ENCODE data around the gene TMEM14B.
"Not testable (repeated sequence)": the region's sequence is repeated elsewhere in the genome, so short reads cannot be mapped to it uniquely, and the experiment has no call there.

The TMEM14B gene

DNA sequence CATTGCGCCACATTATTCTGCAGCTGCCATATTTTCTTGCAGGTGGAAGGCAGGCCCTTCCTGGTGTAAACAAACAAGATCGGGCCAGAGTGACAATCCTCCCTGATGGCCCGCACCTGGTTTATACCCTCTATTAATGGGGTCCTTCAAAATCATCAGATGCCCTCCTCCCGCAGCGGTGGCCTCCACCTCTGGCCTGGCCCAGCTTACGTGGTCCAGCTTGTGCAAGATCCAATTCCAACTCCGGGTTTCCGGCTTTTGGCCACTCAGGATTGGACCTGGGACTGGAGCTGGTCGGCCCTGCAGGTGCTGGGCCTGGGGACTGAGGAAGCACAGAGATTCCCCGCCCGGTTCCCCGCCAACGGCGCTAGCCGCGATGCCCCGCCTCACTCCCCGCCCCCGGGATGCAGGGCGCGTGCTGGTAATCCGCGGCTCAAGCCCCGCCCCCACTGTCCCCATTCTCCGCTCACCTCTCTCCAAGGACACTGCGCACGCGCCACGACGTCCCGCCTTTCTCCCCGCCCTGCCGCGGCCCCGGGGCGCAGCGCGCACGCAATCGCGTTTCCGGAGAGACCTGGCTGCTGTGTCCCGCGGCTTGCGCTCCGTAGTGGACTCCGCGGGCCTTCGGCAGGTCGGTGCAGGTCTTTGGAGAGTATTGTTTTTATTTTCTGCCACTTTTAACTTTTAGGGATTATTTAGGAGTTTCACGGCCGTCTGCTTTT is at the start of gene TMEM14B:
TMEM14B (plus strand) TSS at position 555 of the 722 bp plus-strand sequence. CDS start 1,441 bp downstream, outside the sequence.
- DNase-seq, result peak; percentile 98

DNA sequence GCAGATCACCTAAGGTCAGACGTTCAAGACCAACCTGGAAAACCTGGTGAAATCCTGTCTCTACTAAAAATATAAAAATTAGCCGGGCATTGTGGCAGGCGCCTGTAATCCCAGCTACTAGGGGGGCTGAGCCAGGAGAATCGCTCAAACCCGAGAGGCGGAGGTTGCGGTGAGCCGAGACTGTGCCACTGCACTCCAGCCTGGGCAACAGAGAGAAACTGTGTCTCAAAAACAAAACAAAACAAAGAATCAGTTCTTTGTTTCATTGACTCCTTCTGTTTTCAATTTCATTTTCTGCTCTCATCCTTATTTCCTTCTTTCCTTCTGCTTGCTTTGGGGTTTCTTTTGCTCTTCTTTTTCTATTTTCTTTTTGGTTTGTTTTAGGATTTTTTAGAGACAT is 33.6 kb upstream of the TMEM14B start:
- DNase-seq, result no peak

DNA sequence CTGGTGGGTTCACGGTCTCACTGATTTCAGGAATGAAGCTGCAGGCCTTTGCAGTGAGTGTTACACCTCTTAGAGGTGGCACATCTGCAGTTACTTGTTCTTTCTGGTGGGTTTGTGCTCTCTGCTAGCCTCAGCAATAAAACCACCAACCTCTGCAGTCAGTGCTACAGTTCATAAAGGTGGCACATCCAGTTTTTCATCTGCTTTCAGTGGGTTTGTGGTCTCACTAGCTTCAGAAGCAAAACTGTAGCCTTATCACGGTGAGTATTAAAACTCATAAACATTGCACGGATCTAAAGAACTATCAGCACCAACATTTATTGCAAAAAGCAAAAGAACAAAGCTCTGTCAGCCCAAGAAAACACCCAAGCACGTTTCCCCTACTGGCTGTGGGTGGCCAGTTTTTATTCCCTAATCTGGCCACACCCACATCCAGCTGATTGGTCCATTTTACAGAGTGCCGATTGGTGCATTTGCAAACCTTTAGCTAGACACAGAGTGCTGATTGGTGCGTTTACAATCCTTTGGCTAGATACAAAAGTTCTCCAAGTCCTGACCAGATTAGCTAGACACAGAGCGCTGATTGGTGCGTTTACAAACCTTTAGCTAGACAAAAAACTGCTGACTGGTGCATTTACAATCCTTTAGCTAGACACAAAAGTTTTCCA is 28.2 kb upstream of the TMEM14B start:
- no peak for DNase-seq

DNA sequence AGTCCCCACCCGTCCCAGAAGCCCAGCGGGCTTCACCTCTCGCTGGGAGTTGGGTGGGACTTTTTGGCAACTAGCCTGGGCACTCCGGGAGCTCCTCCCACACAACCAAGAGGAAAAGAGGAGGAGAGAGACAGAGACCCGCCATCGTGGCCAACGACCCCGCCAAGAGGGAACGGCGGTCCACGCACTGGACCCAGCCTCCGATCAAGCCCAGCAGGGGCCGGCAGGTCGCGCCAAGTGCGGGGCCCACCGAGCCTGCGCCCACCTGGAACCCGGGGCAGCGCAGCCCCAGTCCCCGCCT is 27.7 kb upstream of the TMEM14B start:
- no peak for DNase-seq

DNA sequence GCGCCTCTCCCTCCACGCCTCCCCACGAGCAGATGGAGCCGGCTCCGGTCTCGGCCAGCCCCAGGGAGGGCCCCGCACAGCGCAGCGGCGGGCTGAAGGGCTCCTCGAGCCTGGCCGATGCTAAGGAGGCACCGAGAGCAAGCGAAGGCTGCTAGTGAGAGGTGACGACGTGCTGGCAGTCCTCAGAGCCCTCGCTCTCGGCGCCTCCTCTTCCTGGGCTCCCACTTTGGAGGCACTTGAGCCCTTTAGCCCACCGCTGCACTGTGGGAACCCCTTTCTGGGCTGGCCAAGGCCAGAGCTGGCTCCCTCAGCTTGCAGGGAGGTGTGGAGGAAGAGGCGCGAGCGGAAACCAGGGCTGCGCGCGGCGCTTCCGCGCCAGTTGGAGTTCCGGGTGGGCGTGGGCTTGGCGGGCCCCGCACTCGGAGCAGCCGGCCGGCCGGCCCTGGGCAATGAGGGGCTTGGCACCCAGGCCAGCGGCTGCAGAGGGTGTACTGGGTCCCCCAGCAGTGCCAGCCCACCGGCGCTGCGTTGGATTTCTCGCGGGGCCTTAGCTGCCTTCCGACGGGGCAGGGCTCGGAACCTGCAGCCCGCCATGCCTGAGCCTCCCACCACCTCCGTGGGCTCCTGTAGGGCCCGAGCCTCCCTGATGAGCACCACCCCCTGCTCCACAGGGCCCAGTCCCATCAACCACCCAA is 27.2 kb upstream of the TMEM14B start:
- peak in 1 of 2 experiments; percentile 13 for DNase-seq

DNA sequence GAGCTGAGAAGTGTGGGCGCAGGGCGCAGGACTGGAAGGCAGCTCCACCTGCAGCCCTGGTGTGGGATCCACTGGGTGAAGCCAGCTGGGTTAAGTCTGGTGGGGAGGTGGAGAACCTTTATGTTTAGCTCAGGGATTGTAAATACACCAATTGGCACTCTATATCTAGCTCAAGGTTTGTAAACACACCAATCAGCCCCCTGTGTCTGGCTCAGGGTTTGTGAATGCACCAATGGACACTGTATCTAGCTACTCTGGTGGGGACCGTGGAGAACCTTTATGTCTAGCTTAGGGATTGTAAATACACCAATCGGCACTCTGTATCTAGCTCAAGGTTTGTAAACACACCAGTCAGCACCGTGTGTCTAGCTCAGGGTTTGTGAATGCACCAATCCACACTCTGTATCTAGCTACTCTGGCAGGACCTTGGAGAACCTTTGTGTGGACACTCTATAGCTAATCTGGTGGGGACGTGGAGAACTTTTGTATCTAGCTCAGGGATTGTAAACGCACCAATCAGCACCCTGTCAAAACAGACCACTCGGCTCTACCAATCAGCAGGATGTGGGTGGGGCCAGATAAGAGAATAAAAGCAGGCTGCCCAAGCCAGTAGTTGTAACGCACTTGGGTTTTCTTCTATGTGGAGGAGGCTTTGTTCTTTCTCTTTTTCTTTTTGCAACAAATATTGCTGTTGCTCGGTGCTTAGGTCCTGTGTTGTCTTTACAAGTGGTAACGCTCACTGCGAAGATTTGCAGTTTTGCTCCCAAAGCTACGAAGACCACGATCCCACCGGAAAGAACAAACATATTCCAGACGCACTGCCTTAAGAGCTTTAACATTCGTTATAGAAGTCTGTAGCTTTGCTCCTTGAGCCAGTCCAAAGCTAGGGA is 26.4 kb upstream of the TMEM14B start:
- not testable (repeated sequence) for DNase-seq

DNA sequence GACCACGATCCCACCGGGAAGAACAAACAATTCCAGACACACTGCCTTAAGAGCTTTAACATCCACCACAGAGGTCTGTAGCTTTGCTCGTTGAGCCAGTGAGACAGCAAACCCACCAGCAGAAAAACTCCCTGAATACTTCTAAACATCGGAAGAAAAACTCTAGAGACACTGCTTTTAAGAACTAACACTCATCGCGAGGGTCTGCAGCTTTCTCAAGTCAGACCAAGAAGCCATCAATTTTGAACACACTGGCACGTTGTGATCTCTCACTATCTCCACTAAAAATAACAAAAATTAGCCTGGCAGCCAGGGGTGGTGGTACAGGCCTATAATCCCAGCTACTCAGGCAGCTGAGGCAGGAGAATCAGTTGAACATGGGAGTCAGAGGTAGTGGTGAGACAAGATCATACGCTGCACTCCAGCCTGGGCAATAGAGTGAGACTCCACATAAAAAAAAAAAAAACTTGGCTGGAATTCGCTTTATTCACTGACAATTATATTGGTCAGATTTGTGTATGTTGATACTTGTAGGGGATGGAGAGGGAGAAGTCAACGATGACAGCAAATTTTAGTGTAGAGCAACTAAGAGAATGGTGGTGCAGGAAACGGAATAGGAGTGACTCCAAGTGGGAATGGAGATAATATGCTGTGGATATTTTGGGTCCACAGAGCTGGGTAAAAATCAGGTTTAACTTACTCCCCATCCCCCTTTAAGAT is 25.6 kb upstream of the TMEM14B start:
- no peak for DNase-seq

DNA sequence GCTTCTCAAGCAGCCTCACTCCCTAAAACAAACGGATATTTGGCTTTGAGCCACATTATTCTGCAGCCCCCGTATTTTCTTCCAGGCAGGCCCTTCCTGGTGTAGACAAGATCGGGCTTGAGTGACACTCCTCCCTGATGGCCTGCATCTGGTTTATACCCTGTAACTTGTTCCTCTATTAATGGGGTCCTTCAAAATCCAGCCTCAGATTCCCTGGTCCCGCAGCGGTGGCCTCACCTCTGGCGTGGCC is 25.1 kb upstream of the TMEM14B start:
- no peak for DNase-seq

DNA sequence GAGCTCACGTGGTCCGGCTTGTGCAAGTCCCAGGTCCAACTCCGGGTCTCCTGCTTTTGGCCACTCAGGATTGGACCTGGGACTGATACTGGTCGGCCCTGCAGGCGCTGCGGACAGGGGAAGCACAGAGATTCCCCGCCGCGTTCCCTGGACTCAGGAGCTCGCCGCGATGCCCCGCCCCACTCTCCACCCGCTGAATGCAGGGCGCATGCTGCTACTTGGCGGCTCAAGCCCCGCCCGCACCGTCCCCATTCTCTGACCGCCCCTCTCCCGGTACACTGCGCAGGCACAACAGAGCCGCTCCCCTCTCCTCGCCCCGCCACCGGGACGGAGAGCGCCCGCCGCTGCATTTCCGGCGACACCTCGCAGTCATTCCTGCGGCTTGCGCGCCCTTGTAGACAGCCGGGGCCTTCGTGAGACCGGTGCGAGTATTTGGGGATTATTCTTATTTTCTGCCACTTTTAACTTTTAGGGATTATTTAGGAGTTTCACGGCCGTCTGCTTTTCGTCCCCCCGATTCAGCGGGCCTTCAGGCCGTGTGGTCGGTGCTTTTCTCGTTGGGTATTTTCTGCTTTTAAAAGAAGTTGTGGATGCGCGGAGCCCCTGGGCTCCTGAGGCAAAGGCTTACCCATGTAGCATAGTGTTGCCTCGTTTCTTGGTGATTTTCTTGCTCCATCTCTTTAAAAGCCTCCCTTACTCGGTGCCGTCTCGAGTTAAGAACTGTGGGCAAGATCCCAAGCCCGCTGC is 24.6 kb upstream of the TMEM14B start, which contains the start of gene TMEM14C:
TMEM14C (plus strand) TSS at position 251 of the 747 bp plus-strand sequence. CDS start 1,544 bp downstream, outside the sequence.
- peak; percentile 89 to 96 for DNase-seq

DNA sequence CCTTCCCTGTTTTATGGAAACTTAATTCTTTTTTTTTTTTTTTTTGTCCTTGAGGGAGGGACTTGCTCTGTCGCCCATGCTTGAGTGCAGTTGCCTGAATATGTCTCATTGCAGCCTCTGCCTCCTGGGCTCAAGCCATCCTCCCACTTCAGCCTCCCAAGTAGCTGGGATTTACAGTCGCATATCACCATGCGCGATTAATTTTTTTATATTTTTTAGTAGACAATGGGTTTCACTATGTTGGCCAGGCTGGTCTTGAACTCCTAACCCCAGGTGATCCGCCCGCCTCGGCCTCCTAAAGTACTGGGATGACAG is 24.1 kb upstream of the TMEM14B start:
- no peak for DNase-seq

DNA sequence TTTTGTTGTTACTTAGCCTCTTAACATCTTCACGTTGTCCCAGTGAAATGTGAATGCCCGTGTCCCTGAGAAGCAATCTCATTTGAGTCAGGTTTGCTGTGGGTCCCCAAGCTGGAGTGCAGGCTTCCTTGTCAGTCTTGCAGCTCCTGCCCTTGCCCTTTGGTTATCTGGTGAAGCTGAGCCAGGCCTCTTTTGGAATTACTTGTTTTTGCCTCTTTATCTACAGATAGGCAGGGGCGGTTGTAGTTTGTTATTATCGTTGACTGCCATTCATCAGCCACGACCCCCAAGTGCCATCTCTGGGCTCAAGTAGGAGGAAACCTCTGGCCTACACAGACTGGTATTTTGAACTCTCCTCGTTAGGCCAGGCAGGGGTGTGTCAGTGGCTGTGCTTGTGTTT is 22.6 kb upstream of the TMEM14B start:
- DNase-seq, result no peak

DNA sequence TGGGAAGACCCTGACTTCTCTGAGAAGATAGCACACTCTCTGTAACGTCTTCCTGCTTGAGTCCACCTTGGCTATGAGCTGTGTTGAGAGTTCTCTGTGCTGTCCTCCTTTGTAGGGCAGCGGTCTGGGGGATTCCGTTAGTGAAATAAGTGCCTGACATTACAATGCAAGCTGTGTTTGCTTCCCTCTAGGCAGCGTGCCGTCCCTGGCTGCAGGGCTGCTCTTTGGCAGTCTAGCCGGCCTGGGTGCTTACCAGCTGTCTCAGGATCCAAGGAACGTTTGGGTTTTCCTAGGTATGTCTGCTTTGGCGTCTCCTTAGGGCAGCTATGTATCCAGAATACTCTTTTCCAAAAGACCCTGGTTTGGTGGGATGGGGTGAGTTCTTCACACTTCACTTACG is 21.9 kb upstream of the TMEM14B start:
- DNase-seq, result no peak

DNA sequence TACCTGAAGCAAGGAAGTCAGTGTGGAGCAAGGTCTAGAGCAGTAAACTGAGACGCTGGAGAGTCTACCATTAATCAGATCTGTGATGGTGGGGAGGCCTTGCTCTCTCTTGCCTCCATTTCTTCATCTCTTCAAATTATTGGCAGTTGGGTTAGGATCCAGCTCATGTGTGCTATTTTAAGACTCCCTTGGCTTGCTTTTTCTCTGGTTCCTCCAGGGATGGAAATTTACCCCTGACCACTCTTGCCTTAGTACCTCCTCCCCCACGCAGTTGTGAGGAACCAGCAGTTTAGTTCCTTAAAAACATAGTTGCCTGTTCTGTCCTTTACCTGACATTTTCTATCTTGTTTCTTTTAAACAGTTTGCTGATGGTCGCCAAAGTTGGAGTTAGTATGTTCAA is 17.4 kb upstream of the TMEM14B start:
- no peak for DNase-seq

DNA sequence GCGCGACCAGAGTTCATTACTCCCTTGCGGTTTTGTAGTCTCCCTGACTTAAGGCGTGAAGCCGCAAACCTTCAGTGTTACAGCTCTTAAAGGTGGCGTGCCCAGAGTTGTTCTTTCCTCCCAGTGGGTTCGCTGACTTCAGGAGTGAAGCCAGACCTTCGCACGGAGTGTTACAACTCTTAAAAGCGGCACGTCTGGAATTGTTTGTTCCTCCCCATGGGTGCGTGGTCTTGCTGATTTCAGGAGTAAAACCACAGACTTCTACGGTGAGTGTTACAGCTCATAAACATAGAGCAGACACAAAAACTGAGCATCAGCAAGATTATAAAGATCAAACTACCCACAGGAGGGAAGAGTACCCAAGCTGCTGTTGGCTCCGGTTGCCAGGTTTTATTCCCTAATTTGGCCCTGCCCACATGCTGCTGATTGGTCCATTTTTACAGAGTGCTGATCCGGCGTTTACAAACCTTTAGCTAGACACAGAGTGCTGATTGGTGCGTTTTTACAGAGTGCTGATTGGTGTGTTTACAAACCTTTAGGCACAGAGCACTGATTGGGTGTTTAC is 14.4 kb upstream of the TMEM14B start:
- peak in 1 of 2 experiments; percentile 12 for DNase-seq

DNA sequence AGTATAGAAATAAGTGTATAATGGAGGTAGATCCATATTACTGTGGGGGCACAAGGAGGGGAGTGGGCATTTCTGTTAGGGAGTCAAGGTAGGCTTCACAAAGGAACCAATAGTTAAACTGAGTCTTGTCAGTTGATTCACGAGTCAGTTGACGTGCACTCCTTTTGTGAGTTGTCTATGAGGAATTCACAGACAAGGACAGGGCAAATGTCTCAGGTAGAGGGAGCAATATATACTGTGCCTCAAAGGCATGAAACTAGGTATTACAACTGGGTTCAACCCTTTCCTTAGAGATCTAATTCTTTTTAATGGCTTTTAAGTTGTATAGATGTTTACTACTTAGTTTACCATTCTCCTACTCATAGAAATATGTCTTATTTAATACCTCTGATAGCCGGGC is 13.7 kb upstream of the TMEM14B start:
- no peak for DNase-seq

DNA sequence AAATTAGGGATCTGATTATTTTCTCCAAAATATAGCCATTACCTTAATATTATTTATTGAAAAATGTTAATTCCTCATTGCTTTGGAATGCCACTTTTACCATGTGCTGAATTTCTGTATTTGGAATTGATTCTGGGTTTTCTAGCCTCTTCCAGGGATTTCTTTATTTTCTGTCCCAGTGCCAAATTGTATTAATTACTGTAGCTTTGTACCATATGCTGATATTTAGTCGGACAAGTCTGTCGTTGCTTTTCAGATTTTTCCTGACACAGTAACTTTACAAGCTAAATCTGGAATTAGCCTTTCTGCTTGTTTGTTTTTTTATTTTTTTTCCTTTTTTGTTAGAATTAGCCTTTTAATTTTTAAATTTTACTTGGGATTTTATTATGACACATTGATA is 10.9 kb upstream of the TMEM14B start:
- no peak for DNase-seq

DNA sequence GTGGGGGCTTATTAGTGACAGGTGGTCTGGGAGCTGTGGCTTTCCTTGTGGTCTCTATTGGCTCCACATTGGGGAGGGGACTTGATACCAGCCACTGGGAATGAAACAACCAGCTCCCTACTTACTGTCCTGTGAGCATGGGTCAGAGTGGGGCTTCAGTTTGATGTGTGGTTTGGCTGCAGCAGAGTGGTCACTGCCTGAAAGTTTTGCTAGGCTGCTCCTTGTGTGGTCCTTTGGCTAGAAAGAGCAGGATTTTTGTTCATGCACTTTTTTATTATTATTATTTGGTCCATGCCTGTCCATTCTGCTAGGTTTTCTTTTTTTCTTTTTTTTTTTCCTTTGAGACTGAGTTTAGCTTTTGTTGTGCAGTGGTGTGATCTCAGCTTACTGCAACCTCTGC is 7.5 kb upstream of the TMEM14B start:
- DNase-seq, result no peak

DNA sequence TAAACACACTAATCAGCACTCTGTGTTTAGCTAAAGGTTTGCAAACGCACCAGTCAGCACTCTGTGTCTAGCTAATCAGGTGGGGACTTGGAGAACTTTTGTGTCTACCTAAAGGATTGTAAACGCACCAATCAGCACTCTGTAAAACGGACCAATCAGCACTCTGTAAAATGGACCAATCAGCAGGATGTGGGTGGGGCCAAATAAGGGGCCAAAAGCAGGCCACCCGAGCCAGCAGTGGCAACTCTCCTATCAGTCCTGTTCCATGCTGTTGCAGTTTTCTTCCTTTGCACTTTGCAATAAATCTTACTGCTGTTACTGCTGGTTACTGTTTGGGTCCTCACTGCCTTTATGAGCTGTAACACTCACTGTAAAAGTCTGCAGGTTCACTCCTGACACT is 6.0 kb upstream of the TMEM14B start:
- not testable (repeated sequence) for DNase-seq

DNA sequence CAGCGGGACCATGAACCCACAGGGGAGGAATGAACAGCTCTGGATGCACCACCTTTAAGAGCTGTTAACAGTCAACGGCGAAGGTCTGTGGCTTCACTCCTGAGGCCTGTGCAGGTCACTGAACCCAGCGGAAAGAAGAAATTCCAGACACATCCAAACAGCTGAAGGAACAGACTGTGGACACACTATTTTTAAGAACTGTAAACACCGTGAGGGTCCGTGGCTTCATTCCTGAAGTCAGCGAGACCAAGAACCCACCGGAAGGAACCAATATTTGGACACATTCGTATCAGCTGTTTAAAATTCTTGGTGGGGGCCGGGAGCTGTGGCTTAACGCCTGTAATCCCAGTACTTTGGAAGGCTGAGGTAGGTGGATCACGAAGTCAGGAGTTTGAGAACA is 5.4 kb upstream of the TMEM14B start:
- DNase-seq, result no peak

DNA sequence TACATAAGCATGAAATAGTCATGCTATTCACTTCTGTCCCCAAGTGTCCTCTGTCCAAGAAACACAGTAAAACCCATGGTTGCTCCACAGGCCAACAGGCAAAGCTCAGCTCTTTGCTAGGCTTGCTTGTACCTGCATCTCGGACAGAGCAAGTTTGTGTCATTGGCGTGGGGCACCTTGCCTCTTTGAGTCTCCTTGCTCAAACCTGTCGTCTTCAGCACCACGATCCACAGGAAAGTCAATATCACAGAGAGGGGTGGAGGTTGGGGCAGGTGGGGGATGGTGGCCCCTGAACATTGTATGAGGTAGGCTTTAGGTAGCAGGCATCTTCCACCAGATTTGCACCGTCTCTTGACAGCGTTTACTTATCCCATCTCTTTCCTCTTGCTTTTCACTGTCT is 4.1 kb upstream of the TMEM14B start:
- no peak for DNase-seq

DNA sequence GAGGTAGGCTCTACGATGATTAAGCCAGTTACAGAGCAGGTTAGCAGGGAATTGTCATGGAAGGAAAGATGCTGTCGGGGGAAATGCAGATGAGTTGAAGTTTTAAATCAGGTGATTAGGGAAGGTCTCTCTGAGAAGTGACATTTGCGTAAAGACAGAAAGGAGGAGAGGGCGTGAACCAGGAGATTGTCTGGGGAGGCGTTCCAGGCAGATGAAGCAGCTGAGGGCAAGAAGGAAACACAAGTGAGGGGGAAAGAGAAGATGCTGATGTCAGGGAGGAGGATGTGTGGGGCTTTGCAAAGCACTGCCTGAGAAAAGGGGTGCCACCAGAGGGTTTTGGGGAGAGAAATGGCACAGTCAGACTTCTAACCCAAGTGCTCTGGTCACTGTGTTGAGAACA is 2.5 kb upstream of the TMEM14B start:
- no peak for DNase-seq

DNA sequence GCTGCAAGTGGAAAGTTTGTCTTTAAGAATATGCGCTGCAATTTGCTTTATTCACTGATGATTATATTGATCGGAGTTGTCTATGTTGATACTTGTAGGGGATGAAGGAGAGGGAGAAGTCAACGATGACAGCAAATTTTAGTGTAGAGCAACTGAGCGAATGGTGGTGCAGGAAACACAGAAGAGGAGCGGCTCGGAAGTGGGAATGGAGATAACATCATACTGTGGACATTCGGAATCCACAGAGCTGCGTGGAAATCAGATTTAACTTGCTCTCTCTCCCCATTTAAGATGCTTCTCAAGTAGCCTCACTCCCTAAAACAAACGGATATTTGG is 722 bp upstream of the TMEM14B start:
- no peak for DNase-seq

Data from NCI-H187 (cell line).